Measurements from ENCODE around the gene GNS.
A peak's percentile ranks its signal among the peaks of the same experiment; 100 is the strongest.

The GNS gene

DNA sequence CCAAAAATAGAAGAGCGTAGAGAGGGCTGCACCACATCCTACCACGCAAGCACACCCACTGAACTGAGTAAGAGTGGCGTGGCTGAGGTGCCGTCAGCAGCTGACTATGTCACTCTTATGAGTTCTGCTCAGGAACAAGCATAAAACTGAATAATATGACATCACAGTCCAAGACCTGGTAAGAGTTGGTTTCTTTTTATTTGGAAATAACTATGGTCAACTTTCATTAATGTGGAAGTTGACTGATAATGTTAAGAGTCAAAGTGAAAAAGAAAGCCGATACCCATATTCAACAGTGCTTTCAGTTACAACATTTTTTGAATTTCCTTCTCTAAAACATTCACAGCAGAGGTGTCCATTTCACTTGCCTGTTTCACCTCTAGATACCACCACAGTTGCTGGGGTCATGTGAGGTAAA lies 44.6 kb downstream of the GNS start:
- no peak overlapping the region for H3K4me3 ChIP-seq (ENCODE audit: low read depth, low read length)
- TF ChIP-seq, protein P1, sequence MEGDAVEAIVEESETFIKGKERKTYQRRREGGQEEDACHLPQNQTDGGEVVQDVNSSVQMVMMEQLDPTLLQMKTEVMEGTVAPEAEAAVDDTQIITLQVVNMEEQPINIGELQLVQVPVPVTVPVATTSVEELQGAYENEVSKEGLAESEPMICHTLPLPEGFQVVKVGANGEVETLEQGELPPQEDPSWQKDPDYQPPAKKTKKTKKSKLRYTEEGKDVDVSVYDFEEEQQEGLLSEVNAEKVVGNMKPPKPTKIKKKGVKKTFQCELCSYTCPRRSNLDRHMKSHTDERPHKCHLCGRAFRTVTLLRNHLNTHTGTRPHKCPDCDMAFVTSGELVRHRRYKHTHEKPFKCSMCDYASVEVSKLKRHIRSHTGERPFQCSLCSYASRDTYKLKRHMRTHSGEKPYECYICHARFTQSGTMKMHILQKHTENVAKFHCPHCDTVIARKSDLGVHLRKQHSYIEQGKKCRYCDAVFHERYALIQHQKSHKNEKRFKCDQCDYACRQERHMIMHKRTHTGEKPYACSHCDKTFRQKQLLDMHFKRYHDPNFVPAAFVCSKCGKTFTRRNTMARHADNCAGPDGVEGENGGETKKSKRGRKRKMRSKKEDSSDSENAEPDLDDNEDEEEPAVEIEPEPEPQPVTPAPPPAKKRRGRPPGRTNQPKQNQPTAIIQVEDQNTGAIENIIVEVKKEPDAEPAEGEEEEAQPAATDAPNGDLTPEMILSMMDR (conservative IDR thresholded peaks at IDR 0.05; ENCODE audit: low read depth, low read length), result no peak

DNA sequence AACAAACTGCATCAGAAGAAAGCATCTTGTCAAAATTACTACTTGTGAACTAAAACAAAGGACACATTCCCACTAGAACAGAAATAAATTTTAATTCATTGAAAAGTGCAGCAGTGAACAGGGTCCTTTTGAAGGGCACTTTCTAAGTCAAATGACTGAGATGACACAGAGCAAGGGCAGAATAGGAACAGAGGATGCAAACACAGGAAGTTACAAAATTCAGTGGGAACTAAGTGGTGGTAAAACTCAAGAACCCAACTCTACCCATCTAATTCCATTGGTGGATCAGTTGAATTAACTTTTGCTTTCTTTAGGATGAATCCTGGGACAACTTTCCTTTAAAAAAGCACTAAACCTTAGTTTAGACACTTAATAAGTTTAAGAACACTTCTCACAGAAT lies 45.8 kb downstream of the GNS start:
- no peak overlapping the region for H3K4me3 ChIP-seq (ENCODE audit: low read depth, low read length)
- no peak for DNase-seq (ENCODE audit: low read depth)
- TF ChIP-seq, protein P1 (conservative IDR thresholded peaks at IDR 0.05; ENCODE audit: low read depth, low read length), result no peak

More for the DNA sequence above, 44.6 kb downstream of the GNS start:
- DNase-seq (ENCODE audit: low read depth), result no peak

DNA sequence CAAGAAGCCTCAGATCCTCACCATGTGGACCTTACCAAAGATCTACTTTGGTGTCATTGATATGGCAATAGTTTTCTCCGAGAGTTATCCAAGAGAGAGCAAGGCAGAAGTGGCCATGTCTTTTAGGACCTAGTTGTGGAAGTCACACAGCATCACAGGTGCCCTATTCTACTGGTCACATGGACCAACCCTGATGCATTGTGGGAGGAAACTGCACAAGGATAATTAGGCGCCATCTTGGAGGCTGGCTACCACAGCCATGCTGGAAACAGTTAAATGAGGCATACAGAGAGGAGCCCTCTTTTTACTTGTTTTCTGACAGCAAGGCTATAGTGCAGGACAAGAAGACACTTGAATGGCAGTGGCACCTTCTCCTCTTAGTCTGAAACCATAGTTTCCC lies 49.8 kb downstream of the GNS start:
- H3K4me3 ChIP-seq (ENCODE audit: low read depth, low read length), result no peak overlapping the region
- DNase-seq (ENCODE audit: low read depth), result no peak

DNA sequence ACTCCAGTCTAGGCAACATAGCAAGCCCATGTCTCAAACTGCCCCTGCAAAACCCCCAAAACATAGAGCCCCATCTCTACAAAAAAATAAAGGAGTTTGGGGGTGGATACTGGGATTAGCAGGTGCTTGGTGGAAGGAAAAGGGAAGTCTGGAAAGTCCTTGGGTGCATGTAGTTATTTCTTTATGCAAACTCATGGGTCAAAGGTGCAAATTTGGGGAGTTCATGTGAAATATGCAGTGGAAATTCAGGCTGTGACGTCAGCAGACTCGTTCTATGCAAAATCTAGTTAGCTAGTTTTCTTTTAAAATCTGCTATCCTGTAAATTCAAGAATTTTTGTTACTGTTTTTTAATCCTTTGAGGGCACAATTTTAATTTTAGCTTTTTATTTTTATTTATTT lies 51.3 kb downstream of the GNS start:
- no peak for DNase-seq (ENCODE audit: low read depth)
- no peak overlapping the region for H3K4me3 ChIP-seq (ENCODE audit: low read depth, low read length)
- TF ChIP-seq, protein P1 (conservative IDR thresholded peaks at IDR 0.05; ENCODE audit: low read depth, low read length), result no peak

More for the DNA sequence above, 49.8 kb downstream of the GNS start:
- TF ChIP-seq, protein P1 (conservative IDR thresholded peaks at IDR 0.05; ENCODE audit: low read depth, low read length), result no peak

DNA sequence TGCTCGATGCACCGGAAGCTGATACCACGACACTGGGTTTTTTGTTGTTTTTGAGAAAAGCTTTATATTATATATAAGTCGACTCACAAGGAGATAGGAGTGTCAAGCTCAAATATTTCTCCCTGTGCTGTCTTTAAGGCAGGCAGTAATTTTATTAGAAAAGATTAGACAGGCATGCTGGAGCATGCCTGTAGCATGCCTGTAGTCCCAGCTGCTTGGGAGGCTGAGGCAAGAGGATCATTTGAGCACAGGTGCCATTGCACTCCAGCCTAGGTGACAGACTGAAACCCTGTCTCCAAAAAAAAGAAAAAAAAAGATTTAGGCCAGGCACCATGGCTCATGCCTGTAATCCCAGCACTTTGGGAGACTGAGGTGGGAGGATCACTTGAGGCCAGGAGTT lies 51.8 kb downstream of the GNS start:
- DNase-seq (ENCODE audit: low read depth), result no peak
- TF ChIP-seq, protein P1 (conservative IDR thresholded peaks at IDR 0.05; ENCODE audit: low read depth, low read length), result no peak
- no peak overlapping the region for H3K4me3 ChIP-seq (ENCODE audit: low read depth, low read length)

DNA sequence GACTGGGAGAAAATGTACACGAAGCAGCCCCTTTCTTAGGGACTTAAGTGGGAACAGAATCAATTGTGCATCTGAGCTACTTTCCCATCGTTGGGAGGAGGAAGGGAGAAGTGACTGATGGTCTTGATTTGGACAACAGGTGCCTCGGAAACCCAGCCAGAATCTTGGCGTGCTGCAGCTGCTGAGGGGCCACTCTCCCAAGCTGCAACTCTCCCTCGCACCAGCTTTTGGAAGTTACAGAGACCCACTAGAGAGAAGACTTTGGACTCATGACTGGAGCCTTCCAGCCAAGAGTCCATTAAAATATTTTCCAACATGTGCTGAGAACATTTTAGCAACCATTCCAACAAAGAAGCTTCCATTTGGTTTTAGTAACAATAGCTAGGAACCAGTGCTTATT lies 52.3 kb downstream of the GNS start:
- H3K4me3 ChIP-seq (ENCODE audit: low read depth, low read length), result no peak overlapping the region
- DNase-seq (ENCODE audit: low read depth), result no peak
- TF ChIP-seq, protein P1 (conservative IDR thresholded peaks at IDR 0.05; ENCODE audit: low read depth, low read length), result no peak

DNA sequence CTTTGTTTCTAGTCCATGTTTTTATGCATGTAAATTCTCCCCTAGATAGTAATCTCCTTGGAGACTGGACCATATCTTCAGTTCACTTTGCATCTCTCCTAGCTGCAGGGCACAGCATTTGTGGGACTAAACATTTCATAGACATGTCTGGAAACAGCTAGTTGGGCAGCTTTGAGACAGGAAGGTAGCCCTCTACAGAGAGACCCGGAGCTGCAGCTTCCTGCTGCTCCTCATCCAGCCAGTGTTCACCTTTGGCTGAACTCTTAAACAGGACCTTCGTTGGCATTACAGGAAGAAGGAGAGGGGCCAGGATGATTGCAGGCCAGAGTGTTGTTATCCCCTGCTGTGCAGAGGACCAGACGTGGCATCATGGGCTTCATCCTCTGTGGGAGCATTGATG lies 52.9 kb downstream of the GNS start:
- TF ChIP-seq, protein P1 (conservative IDR thresholded peaks at IDR 0.05; ENCODE audit: low read depth, low read length), result no peak
- peak; percentile 17 for DNase-seq (ENCODE audit: low read depth)
- no peak overlapping the region for H3K4me3 ChIP-seq (ENCODE audit: low read depth, low read length)
